Prostate gland (tissue), 2 donors: ENCODE measurements around the gene ACACA. TPM values are rescaled to one million over a fixed set of nuclear protein-coding genes. Genes with fewer than 3 reads are reported as not detected.

ENCODE experiments used
- DNase-seq: peaks from one replicate; pipeline ENCODE4 v3.0.0-alpha.2; 2019; ENCODE audit warnings: low spot score
- H3K27ac ChIP-seq, 2 donors: fragments of 200-600 bp; sonication (generic); 2 replicates each; pipeline ENCODE4 v1.5.1; 2017 to 2019
- H3K27me3 ChIP-seq: fragments of 200-600 bp; sonication (generic); replicated peaks from 2 replicates; pipeline ENCODE4 v1.5.1; 2019; ENCODE audit not compliant: insufficient read depth
- H3K36me3 ChIP-seq, 2 donors: fragments of 200-600 bp; sonication (generic); 1 replicate in 1 of 2; 2 replicates in 1 of 2; pipeline versions ENCODE4 v1.5.1 to v1.8.1; 2017 to 2019
- H3K4me1 ChIP-seq: fragments of 200-600 bp; sonication (generic); replicated peaks from 2 replicates; pipeline ENCODE4 v1.5.1; 2019
- H3K4me3 ChIP-seq, 2 donors: fragments of 200-600 bp; sonication (generic); 2 replicates each; pipeline ENCODE4 v1.5.1; 2017 to 2019
- H3K9me3 ChIP-seq: fragments of 200-600 bp; sonication (generic); 2 replicates; pipeline ENCODE4 v1.5.1; 2017
- POLR2A ChIP-seq: fragments of 450-650 bp; IDR thresholded peaks from one replicate; pipeline ENCODE4 v1.6.1; 2016; ENCODE audit warnings: antibody characterized with exemption, mild to moderate bottlenecking
- POLR2AphosphoS5 ChIP-seq: sonication (generic); formaldehyde crosslinking; IDR thresholded peaks from one replicate; pipeline ENCODE4 v1.6.1; 2017; ENCODE audit warnings: antibody characterized with exemption
- WGBS: methylation state at CpG from one replicate; pipeline ENCODE4 v1.1.5; 2018; 5-methylcytosine and 5-hydroxymethylcytosine counted together
- intact Hi-C: fragments of 100-400 bp; cut with DNase I; formaldehyde crosslinking; loops from one replicate; pipeline ENCODE4 v1.14.2; 2022
- total RNA-seq, 2 donors: library from RNA; depleted of rRNA; stranded (reverse); fragments of >200 nt; gene quantifications; one replicate each; pipeline ENCODE4 v1.1.0, GENCODE V29; 2016
- TF ChIP-seq, protein P1 (sequence below), 4 experiments: fragments of 200-600 bp in 2 of 4; fragments of 450-650 bp in 2 of 4; sonication (generic) in 2 of 4; IDR thresholded peaks; 1 replicate in 3 of 4; 2 replicates in 1 of 4; pipeline ENCODE4 v1.5.1; 2016 to 2019; ENCODE audit warnings: antibody characterized with exemption in 4 of 4, mild to moderate bottlenecking in 2 of 4, moderate library complexity in 2 of 4

ACACA gene
- total RNA-seq, 2 donors from 2014 or later: 54.2 to 71.3 TPM

DNA sequence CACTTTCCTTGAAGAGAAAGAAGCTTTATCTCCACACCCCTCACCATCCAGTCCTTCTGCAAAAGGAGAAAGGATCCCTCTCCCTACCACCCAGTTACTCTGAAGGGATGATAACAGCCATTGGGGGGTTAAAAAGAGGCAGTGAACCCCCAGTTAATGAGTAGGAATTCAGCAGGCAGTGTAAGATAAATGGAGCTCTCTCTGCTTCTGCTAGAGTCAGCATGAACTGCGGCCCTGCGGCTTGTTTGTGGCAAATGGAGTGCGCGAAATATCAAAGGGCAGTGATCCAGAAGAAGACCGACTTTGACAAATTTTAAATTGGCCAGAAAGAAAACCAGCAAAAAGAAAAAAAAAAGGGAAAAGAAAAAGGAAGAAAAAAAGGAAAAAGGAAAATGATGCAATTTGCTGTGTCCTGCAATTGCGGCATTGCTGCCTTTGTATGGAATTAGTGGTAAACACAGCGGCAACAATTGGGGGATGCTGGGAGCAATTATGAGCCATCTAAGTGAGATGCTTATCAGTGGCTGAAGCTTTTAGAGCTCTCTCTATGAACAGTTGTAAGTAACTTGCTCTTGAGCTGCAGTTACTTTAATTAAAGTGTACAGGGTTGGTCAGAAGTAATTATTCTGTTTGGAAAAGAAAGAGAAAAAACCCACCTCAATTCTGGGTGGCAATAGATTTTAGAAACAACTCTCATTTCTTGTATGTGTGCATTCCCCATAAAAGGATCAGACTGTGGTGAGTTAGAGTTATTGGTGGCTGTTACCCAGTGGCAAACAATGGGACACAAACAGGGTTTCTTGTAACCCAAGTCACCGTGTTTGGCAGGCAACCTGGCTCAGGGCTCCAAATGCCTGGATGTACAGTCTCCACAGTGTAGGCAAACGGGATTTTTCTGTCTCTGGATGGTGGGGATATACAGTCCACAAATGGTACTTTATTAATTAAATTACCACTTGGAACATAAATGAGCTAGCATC is 296.6 kb downstream of the ACACA start:
- Histone ChIP-seq H3K4me3 (no peak overlapping the region), H3K4me1 (peaks cover 5% of the 10 kb centered on the region), H3K36me3 (peaks cover 0 to 4% of the 10 kb centered on the region in 2 donors), H3K27me3 (no peaks in the 10 kb centered on the region), H3K9me3 (no peaks in the 10 kb centered on the region), H3K27ac (no peak overlapping the region)
- no peak for DNase-seq
- TF ChIP-seq POLR2A (no peak), POLR2AphosphoS5 (peak; percentile 11)
- TF ChIP-seq, protein P1, sequence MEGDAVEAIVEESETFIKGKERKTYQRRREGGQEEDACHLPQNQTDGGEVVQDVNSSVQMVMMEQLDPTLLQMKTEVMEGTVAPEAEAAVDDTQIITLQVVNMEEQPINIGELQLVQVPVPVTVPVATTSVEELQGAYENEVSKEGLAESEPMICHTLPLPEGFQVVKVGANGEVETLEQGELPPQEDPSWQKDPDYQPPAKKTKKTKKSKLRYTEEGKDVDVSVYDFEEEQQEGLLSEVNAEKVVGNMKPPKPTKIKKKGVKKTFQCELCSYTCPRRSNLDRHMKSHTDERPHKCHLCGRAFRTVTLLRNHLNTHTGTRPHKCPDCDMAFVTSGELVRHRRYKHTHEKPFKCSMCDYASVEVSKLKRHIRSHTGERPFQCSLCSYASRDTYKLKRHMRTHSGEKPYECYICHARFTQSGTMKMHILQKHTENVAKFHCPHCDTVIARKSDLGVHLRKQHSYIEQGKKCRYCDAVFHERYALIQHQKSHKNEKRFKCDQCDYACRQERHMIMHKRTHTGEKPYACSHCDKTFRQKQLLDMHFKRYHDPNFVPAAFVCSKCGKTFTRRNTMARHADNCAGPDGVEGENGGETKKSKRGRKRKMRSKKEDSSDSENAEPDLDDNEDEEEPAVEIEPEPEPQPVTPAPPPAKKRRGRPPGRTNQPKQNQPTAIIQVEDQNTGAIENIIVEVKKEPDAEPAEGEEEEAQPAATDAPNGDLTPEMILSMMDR (IDR thresholded peaks at IDR 0.05): no peak
- intact Hi-C loops: no loop called here
- 76% methylated on average over 9 of the region's 9 CpGs for WGBS

DNA sequence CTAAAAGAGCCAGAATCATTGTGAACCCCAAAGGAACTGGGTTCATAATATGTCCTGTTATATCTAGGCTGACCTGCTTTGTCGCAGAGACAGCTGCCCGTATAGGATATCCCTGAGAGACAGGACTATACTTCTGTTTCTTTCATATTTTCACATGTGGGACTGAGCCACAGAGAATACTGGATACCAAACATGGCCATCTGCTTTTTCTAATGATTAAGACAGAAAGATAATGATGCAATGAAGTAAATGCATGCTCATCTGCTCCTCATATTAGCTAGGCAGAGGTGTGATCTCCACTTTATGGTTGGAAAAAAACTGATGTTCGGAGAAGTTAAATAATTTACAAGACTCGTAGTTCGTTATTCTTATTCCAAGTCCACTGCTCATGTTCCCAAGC is 297.5 kb downstream of the ACACA start:
- peaks cover 0 to 4% of the 10 kb centered on the region in 2 donors for H3K36me3 ChIP-seq
- no peak for DNase-seq

DNA sequence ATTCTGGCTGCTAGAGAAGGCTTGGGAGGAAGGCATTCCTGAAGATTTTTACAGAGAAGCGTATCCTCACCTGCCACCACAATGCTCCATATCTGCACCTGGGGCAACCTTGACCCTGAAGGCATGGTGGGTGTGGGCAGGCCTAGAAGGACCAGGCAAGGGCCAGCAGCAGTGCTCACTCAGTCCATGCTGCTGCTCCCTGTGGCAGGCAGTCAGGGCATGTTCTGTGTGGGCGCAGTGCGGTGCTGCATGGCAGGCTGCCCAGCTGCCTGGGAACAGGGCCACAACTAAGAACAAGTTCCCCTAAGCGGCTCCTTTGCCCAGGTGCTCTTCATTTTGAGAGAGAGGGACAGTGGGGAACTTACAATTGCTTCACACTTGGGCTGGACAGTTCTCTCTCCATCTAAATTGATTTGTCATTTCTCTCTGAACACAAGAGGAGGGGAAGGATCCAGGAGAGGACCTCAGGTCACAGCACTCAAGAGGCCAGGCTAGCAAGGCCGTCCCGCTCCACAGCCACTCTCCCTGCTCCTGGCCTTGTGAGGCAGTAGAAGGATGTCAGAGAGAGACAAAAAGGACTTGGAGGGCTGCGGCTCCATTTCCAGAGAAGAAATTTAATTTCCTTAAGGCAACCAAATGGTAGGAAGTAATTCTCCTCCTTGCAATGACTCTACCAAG is 299.1 kb downstream of the ACACA start:
- peak; percentile 88 for DNase-seq
- peaks cover 0 to 4% of the 10 kb centered on the region in 2 donors for H3K36me3 ChIP-seq

More for the DNA sequence above, 297.5 kb downstream of the ACACA start:
- peaks cover 5% of the 10 kb centered on the region for H3K4me1 ChIP-seq
- intact Hi-C loops: no loop called here
- H3K9me3 ChIP-seq: no peaks in the 10 kb centered on the region
- TF ChIP-seq, protein P1 (IDR thresholded peaks at IDR 0.05): no peak
- TF ChIP-seq POLR2A (no peak), POLR2AphosphoS5 (no peak)
- no peak overlapping the region for H3K27ac ChIP-seq
- H3K27me3 ChIP-seq: no peaks in the 10 kb centered on the region
- H3K4me3 ChIP-seq: no peak overlapping the region
- 96% methylated on average over 5 of the region's 5 CpGs for WGBS

DNA sequence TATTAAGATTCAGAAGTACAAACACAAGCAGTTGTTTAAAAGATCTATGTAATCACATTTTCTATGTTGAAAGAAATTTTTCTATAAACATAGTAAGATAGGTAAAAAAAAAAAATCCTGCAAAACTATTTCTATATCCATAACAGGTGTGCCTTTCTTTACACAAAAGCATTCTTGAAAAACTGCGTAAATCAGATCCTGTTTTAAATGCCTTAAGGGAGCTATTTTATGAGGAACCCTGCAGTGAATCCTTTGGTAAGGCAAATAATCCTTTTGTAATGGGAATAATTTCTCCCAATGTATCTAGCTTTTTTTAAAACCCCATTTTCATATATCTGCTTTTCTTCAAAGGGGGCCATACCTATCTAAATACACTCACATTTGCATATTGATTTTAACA is 300.6 kb downstream of the ACACA start:
- Histone ChIP-seq H3K4me3 (no peak overlapping the region), H3K36me3 (peaks cover 0 to 4% of the 10 kb centered on the region in 2 donors), H3K4me1 (peaks cover 5% of the 10 kb centered on the region), H3K27me3 (no peaks in the 10 kb centered on the region), H3K27ac (no peak overlapping the region), H3K9me3 (no peaks in the 10 kb centered on the region)
- no peak for DNase-seq
- TF ChIP-seq POLR2AphosphoS5 (no peak), POLR2A (no peak)
- TF ChIP-seq, protein P1 (IDR thresholded peaks at IDR 0.05): no peak
- 36% methylated on average over 1 of the region's 1 CpG for WGBS
- intact Hi-C loops: no loop called here

More for the DNA sequence above, 299.1 kb downstream of the ACACA start:
- Histone ChIP-seq H3K27me3 (no peaks in the 10 kb centered on the region), H3K4me1 (peaks cover 5% of the 10 kb centered on the region), H3K4me3 (no peak overlapping the region), H3K9me3 (no peaks in the 10 kb centered on the region), H3K27ac (peak overlapping the region; percentile 50)
- 48% methylated on average over 7 of the region's 7 CpGs for WGBS
- TF ChIP-seq POLR2A: no peak
- TF ChIP-seq, protein P1 (IDR thresholded peaks at IDR 0.05): no peak
- TF ChIP-seq POLR2AphosphoS5: peak; percentile 61
- intact Hi-C loops: no loop called here
